GM12872 (cell line): ENCODE results near the gene BAG1.

Experiments
- TF ChIP-seq, protein P1 (sequence below): IDR thresholded peaks from 3 replicates; pipeline ENCODE4 v1.5.1; 2011; ENCODE audit warnings: low read depth, mild to moderate bottlenecking, low read length, moderate library complexity; ENCODE audit not compliant: insufficient read depth

The BAG1 gene

DNA sequence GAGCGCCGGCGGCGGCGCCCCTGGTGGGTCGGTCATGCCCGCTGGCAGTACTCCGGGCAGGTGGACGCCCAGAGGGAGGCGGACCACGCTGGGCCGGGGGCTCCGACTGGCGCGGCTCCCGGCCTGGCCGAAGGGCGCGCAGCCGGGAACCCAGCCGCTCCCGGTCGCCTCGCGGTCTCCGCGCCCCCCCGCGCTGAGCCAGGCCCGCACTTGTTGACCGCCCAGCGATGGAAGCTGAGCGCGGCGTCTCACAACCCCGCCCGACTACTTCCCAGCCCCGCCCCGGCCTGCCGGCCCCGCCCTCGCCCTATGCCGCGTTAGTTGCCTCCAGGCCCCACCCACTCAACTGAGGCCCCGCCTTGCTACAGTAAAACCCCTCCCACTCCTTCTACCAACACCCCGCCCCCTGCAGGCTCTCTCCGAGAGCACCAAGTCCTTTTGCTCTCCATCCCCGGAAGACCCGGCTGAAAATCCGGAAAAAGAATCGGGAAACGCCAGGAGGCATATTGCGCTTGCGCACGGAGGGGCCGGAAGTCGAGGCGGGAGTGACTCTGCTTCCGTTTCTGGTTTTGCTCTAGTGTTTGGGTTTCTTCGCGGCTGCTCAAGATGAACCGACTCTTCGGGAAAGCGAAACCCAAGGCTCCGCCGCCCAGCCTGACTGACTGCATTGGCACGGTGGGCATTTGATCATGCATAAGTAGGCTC is at the start of gene BAG1, which contains the start of gene CHMP5:
Gene BAG1 (minus strand): TSS at position 236 of the 705 bp plus-strand sequence.
Gene CHMP5 (plus strand): TSS at position 577 of the 705 bp plus-strand sequence. CDS start 30 bp downstream, at position 607.
- TF ChIP-seq, protein P1, sequence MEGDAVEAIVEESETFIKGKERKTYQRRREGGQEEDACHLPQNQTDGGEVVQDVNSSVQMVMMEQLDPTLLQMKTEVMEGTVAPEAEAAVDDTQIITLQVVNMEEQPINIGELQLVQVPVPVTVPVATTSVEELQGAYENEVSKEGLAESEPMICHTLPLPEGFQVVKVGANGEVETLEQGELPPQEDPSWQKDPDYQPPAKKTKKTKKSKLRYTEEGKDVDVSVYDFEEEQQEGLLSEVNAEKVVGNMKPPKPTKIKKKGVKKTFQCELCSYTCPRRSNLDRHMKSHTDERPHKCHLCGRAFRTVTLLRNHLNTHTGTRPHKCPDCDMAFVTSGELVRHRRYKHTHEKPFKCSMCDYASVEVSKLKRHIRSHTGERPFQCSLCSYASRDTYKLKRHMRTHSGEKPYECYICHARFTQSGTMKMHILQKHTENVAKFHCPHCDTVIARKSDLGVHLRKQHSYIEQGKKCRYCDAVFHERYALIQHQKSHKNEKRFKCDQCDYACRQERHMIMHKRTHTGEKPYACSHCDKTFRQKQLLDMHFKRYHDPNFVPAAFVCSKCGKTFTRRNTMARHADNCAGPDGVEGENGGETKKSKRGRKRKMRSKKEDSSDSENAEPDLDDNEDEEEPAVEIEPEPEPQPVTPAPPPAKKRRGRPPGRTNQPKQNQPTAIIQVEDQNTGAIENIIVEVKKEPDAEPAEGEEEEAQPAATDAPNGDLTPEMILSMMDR = no peak

DNA sequence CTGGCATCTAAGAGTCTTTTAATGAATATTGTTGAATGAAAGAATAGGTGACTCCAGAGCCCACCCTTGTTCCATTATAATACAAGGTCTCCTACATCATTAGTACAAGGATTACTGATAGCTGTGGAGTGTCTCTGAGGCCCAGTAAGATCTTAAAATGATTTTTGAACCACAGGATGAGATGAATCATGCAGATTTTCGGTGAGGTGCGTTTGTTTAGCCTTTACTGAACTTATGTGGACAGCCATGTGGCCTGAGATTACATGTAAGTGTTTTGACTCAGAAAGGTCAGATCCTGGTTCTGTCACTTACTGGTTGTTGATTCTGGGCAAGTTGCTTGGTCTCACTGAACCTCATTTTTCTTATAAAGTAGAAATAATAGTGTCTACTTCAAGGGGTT is 47.4 kb upstream of the BAG1 start:
- TF ChIP-seq, protein P1 = no peak

DNA sequence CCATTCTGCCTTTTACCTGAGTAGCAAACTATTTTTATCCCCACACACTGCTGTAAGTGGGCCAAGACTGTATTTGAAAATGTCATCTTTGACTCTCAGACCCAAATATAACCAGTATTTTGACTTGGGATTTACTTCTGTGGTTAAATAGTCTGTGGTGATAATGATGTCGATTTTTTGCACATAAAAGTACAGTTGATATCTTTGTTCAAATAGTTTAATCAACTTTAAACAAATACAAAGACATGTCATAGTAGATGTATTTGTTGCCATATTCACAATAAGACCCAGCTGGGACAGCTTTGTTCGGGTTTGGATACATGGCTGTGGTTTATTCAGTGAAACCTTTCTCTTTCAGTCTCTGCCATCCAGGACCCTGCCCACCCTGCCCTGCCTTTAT is 46.2 kb upstream of the BAG1 start:
- TF ChIP-seq, protein P1 = no peak

DNA sequence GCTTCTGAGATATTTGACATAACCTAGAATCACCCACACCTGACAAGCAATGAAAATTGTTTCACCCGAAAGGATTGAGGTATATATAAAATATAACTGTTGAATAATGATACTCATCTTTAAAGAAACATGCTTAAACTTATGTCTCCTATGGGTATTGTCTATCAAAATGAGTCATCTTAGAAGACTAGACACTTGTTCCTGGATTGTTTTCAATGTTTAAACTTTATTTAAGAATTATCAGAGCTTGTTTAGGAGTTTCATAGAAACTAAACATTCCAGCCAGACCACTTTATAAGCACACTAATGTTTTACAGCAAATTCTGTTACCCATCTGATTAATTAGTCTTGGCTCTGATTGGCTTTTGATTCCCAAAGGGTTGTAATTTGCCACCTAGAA is 45.4 kb upstream of the BAG1 start:
- TF ChIP-seq, protein P1 = no peak

DNA sequence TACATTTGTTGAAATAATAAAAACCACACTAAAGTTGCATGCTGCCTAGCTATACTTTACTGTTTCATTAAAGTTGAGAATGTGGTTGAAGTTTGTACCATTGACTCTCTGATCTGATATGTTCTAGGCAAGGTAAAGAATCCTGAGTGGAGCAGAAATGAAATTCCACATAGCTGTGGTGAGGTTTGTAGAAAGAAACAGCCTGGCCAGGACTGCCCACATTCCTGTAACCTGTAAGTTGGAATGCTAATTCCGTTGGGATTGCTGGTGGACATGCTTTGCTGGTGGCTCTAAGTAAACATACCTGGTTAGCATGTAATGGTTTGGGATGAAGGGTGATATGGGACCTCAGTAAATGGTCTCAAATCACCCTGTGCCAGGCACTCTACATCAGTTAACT is 42.6 kb upstream of the BAG1 start:
- TF ChIP-seq, protein P1 = no peak

DNA sequence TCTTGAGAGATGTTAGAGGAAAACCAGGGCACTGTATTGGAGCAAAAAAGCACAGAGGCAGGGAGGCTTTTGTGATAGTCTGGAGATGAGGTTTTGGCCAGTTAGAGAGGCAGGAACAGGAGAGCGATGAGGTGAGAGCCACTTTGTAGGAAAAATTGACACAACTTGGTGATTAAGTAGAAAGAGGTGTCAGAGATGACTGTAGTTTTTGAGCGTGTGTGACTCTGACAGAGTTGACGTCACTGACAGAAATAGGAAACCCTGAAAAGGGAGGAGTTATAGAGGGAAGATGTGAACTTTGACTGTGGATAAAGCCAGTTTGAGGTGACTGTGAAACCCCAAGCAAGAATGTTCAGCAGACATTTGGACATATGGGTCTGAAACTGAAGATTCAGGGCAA is 41.5 kb upstream of the BAG1 start:
- TF ChIP-seq, protein P1 = no peak

DNA sequence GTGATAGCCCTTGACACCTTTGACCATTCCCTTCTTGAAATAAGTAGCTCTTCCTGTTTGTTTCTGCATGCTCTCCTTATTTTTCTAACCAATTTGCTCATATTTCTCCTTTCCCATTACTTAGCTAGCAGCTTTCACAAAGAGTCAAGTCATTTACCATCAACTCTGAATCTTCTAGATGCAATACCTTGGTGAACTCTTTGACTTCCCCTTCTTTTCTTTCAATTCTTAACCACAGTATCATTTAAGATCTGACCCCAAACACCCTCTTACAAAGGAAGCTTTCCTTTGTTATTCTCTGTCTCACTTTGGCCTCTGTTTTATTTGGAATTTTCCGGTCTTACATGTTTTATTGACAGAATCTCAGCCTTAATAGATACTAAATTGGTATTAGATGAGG is 39.9 kb upstream of the BAG1 start:
- TF ChIP-seq, protein P1 = no peak
